Stimulated activated CD4-positive, alpha-beta T cell treated with anti-CD3 and anti-CD28 coated beads, Interleukin-12 subunit alpha, Interleukin-12 subunit beta, amount 100 ng/mL, for 4 hours (primary cell): ENCODE measurements around the gene MROH8.
"Not testable (repeated sequence)": the region's sequence is repeated elsewhere in the genome, so short reads cannot be mapped to it uniquely, and the experiment has no call there.

Experiments used
- DNase-seq: peaks from one replicate; pipeline ENCODE4 v3.0.0-alpha.2; 2020

The MROH8 gene

DNA sequence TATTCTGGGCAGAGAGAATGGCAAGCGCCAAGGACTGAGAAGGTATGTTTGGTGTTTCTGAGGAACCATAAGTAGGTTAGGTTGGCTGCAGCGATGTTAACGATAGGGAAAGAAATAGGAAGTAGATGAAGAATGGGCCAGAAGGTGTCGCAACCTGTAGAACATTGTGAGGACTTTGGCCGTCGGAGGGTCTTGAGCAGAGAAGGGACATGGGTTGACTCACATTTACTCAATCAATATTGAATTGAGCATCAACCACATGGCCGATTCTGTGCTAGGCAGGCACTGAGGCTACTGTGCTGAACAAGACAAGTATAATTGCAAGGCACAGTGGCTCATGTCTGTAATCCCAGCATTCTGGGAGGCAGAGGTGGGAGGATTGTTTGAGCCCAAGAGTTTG is 27.1 kb downstream of the MROH8 start:
- DNase-seq = no peak

DNA sequence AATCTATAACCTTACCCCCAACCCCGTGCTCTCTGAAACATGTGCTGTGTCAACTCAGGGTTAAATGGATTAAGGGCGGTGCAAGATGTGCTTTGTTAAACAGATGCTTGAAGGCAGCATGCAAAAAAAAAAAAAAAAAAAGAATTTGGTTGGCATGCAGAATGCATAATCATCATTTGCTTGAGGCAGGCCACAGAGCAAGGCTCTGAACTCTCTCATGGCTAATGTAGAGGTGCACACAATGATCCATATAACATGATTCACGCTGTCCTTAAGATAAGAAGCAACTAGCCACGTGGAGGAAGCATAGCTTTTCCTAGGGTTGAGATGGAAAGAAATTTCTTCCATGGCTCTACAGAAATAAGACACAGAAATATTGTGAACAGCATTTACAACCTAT is 27.8 kb downstream of the MROH8 start:
- no peak for DNase-seq

DNA sequence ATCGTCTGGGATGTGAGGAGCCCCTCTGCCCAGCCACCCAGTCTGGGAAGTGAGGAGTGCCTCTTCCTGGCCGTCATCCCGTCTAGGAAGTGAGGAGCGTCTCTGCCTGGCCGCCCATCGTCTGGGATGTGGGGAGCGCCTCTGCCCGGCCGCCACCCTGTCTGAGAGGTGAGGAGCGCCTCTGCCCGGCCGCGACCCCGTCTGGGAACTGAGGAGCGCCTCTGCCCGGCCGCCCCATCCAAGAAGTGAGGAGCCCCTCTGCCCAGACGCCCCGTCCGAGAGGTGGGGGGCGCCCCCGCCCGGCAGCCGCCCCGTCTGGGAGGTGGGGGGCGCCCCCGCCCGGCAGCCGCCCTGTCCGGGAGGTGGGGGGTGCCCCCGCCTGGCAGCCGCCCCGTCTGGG is 28.5 kb downstream of the MROH8 start:
- DNase-seq = not testable (repeated sequence)

DNA sequence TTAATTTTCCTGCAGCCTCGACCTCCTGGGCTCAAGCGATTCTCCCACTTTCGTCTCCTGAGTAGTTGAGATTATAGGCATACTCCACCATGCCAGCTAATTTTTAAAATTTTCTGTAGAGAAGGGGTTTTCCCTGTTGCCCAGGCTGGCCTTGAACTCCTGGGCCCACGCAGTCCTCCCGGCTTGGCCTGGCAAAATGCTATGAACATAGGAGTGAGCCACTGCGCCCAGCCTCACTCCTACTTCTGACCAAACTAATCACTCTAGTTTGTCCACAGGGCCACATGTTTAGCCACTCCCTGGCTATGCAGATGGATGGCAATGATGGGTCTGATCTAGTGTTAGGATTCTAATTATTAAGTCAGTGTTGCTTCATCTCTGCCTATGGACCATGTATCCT is 32.1 kb downstream of the MROH8 start:
- no peak for DNase-seq

DNA sequence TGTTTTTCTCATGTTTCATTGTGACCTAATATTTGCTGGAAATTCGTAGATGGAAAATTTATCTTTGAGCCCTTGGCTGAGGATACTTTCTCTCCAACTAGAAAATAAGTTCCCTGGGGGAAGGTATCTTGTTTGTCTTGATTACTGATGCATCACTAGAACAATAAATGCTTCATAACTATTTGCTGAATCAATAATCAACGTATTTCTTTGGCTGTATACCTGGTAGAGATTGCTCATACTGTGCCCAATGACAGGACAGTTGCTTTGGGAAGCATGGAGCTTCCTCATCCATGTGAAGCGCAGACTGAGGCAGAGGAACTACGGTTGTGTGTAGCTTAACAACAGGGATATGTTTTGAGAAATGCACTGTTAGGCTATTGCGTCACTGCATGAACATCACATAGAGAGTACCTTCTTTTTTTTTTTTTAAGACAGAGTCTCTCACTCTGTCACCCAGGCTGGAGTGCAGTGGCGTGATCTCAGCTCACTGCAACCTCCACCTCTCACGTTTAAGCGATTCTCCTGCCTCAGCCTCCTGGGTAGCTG is 34.4 kb downstream of the MROH8 start:
- DNase-seq = no peak

DNA sequence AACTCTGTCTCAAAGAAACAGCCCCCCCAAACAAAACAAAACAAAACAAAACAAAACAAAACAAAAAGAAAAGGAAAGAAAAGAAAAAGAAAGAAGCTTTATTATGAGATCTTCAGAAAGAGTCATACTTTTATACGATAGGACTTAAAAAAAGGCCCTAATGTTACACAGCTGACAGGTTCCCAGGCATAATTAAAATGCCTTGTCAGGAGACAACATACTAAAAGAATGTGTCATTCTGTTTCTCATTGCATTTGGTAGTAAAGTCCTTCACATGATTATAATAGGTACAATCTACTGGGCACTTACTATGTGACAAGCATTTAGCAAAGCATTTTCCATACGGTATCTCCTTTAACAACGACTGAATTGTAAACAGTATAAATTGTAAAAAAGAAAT is 36.6 kb downstream of the MROH8 start:
- no peak for DNase-seq

DNA sequence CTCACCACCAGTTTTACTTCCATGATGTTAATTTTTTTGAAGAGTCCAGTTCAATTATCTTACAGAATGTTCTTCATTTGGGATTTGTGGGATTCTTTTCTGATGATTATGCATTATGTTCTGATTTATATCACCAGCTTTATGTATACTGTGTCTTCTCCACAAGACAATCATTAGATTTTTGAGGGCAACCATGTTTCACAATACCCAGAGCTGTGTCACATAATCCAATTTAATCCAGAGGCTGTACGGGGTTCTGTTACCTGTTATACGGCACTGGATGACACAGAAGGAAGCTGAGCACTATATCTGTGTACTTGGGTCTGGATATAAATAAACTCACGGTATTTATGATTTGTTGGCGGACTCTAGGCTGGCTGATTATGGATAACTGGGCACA is 41.8 kb downstream of the MROH8 start:
- no peak for DNase-seq

DNA sequence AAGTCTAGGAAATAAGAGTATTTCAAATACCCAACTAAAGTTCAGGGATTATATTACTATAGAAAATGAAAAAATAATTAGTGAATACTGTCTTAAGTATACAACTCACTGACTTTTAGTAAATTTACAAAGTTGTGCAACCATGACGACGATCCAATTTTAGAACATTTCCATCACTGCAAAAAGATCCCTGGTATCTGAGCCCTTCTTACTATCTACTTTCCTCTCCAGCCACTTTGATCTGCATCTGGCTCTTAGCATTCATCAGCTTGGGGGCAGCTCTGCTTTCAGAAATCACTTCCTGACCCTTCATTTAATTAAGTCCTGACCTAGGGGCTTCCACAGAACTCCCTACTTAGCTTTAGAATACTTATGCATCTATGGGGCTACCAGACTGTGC is 45.4 kb downstream of the MROH8 start:
- DNase-seq = no peak

DNA sequence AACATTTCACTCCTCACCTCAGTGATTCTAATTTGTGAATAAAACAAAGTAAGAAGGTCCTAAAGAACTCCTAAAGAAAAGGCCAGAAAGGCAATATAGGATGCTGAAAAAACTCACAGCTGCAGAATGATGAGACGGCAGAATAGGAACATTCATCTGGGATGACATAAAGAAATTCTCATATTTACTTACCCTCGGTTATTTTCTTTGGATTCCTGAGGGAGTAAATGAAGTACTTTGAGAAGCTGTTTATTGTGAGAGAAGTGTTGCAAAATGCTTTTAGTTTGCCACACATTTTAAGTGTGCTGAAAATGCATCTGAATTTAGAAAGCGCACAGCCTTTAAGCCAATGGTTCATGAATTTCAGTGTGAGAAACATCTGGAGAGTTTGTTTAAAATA is 47.9 kb downstream of the MROH8 start:
- no peak for DNase-seq

DNA sequence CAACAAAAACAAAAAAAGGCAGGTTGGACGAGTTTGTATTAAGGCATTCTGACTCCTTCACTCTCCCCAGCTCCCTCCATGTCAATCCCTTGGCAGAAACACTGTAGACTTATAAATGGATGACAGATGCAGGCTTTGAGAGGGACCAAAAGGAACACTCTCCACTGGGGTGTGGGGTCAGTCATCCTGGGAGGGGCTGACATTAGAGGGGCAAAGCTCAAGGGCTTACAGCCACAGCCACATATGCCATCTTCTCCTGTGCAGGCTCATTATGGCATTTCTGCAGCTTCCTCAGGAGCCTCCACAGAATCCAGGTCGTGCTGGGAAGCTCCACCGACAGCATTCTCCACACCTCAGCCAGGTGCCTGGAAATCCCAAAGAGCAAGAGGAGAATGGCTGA is 50.5 kb downstream of the MROH8 start:
- no peak for DNase-seq

DNA sequence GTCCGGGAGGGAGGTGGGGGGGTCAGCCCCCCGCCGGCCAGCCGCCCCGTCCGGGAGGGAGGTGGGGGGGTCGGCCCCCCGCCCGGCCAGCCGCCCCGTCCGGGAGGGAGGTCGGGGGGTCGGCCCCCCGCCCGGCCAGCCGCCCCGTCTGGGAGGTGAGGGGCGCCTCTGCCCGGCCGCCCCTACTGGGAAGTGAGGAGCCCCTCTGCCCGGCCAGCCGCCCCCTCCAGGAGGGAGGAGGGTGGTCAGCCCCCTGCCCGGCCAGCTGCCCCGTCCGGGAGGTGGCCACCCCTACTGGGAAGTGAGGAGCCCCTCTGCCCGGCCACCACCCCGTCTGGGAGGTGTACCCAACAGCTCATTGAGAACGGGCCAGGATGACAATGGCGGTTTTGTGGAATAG is 53.1 kb downstream of the MROH8 start:
- not testable (repeated sequence) for DNase-seq

DNA sequence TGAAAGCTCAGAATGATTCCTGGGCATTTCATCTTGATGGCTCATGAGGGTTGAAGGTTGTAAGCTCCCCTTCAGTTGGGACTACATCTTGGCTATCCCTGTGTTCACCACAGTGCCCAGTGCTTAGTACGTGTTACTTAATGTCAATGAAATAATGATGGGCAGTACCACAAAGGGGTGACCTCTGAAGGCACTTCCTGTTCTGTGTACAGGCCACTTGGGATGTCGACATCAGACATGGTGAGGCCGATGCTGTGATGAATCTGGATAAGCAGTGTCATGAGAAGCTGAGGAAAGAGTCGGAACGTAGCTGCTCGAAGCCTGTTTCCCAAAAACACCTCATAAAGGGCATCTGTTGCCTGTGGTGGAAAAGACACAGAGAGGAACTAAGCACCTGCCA is 55.9 kb downstream of the MROH8 start:
- DNase-seq = no peak

DNA sequence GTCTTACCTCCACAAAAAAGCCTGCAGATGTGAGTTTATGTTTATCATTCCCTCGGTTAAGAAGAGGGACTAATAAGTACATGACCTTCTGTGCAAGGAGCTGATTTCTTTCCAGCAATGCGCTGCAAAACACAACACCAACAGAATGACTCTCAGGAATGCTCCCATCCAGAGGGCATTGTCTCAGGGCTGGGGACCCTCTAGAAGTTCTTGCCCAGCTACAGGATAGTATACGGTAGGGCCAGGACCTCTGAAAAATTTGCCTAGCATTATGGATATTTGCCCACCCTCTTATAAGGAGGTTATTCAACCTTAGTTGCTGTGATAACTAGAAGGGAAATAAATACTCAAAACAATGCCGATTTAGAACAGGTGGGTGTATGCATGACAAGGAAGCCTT is 58.9 kb downstream of the MROH8 start:
- DNase-seq = no peak

DNA sequence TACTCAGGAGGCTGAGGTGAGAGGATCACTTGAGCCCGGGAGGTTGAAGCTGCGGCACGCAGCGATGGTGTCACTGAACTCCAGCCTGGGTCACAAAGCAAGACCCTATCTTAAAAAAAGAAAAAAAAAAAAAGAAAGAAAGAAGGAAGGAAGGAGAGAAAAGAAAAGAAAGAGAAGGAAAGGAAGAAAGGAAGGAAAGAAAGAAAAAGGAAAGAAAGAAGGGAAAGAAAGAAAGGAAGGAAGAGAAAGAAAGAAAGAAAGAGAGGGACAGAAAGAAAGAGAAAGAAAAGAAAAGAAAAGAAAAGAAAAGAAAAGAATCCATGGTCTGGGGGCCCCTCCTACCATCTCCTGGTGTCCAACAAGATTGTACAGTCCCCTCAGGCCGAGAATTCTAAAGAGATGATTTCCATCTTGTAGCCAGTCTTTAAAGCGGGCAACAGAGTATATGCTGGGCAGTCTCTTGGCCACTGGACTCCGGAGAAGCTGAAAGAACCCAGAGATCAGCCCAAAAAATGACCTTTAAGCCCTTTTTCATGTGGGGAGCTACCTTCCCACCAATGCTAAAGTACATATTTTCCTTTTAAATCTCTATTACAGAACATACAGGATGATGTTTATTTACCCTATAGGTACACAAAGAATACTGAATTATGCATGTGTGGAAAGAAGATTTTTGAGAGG is 59.9 kb downstream of the MROH8 start:
- no peak for DNase-seq

DNA sequence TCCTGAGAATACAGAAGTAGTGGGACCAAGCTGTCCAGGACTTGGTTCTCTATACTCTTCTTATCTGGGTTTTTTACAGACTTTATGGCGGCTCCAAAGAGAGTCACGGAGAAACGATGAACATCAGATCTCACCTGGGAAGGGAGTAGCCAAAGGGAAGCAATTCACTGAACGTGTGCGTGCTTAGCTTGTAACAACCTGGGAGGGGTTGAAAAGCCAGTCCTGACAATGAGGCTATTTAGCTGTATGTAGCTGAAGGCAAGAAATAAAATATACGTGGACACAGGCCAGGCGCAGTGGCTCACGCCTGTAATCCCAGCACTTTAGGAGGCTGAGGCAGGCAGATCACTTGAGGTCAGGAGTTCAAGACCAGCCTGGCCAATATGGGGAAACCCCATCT is 65.3 kb downstream of the MROH8 start:
- DNase-seq = no peak

DNA sequence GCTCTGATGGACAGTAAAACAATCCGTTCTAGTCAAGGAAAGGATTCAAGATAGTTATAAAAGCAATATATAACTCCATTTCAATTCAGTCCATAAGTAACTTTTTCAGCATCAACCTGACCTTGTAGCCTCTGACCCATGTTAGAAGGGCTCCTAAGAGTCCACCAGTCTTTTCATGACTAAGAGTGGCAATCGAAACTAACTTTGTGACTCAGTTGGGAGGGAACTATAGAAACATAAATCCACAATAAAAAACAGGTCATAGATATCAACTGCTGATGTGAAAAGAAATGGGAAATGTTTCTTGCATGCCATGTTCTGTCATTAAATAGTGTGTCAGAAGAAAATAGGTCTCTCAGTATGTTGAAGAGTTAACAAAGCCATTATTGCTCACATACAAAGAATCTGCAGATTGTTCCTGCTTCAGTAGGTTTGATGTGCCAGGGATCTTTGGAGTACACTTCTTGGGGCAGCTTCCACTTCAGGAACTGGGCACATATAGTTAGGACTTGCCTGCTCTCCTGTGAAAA is 67.4 kb downstream of the MROH8 start:
- DNase-seq = no peak

DNA sequence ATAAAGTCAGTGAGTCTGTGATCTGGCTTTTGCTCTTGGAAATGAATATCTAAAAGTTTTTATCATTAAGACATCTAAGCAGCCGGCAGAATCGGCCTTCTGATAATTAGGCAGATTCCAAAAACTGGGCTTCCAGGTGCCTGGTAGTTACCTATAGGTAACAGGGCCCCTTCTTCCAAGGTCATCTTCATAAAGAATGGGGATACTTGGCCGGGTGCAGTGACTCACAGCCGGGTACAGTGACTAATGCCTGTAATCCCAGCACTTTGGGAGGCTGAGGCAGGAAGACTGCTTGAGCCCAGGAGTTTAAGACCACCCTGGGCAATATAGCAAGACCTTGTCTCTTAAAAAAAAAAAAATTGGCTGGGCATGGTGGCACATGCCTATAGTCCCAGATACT is 70.7 kb downstream of the MROH8 start:
- no peak for DNase-seq

DNA sequence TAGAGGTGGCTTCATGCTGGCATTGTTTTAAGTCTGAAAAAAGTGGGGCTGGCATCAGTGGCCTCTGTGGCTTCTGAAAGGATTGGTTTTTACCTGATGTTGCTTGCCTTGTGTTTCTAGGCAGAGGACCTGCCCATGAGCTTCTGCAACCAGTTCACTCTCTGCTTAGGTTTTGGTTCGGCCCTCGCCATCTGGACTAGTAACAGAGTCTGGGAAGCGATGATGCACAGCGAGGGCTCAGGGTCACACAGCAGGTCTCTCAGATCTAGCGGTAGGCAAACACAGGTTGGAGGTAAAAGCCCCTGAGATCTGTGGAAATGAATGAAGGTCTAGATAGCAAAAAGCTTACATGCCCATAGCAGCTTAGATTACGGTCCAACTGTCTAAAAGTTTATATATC is 76.8 kb downstream of the MROH8 start:
- no peak for DNase-seq

DNA sequence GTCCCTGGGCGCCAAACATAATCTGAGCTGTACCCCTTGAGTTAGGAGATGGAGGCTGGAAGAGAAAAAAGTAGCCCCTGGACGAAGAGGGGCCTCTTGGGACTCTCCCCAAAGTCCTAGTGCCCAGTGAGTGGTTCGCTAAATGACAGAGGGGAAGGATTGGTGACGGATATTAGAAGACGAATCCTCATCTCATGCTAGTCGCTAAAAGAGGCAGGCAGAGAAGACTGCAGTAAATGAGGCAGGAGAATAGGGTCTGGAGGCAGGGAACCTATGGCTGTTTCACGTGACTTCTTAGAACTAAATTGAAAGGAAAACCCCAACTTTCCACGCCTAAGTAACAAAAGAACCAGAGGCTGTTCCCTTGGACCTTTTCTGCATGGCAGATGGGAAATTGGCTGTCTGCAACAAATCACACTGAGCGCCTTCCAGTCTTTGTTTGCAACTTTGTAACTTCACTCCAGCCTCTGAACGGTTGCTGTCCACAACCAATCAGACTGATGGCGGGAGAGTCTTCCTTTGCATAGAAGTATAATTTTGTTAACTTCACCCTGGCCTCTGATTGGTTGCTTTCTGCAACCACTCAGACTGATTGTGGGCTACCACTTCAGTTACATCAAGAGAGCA is 82.8 kb downstream of the MROH8 start:
- no peak for DNase-seq

DNA sequence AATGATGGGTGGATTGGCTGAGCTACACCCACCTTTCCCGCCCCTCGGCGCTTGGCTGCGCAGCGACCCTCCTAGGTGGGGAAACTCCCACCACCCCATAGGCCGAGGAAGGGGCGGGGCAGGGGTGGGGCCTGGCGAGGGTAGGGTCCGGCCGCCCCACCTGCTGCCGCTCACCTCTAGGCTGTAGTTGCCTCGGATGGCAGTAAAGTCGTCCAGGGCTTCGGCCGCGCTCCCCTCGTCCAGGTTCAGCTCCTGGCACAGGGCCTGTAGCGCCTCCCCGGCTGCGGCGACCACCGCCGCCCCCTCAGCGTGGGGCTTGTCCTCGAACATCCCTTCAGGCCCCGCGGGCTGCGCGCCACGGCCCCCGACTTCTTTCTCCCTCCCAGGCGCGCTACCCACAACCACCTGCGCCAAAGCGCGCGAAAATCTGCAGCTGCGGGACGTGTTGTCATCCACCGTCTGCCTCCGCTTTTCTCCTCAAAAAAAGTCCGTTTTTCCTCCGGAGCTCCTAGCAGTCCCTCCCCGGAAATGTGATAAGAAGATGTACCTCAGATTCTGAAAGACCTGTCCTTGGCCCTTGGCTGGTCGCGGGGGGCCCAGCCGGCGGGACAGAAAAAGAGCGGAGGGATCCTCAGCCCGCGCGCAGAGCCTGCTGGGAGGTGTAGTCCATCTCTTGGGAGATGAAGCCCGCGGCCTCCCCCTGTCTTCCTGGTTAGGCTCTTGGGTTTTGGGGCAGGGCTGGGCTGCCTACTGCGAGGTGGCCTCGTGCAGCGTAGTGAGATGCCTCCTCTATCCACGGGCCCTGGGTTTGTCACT is 83.5 kb downstream of the MROH8 start, which contains the start of gene RBL1:
TSS of gene RBL1 (minus strand) at position 399 of the 816 bp plus-strand sequence. CDS start at position 330, 69 bp downstream.
- DNase-seq = peak; percentile 81

DNA sequence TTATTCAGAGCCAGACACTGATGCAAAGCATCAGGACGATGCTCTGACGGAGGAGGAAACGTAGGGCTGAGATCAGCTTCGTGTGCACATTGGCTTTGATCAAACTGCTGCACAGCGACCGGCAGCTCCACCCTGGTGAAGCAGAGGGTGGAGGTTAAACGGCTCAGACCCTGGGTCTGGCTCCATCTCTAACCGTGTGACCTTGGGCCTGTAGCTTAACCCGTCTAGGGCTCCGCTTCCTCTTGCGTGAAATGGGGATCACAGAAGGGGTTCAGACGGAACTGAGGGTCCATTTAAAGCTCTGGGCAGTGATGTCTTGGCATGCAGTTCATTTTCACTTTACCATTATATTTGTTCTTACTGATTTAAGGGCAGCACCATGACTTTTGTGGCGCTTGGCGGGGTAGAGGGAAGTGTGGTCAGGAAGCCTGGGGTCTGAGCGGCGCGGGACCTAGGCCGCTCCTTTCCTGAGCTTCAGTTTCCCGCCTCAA is 84.2 kb downstream of the MROH8 start:
- DNase-seq = peak; percentile 21

DNA sequence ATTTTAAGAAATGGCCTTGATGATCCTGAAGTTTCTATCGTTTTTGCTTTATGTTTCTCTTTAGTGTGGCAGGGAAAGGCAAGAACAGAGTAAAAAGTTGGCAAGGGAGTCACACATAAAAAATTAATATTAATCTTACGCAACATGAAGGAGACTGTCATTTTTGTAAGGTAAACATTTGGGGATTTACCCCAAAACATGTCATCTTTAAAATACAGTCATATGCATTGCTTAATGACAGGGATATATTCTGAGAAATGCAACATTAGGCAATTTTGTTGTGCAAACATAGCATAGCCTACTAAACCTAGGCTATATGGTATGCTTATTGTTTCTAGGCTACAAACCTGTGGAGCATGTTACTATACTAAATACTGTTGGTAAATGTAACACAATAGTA is 88.9 kb downstream of the MROH8 start:
- DNase-seq = no peak

DNA sequence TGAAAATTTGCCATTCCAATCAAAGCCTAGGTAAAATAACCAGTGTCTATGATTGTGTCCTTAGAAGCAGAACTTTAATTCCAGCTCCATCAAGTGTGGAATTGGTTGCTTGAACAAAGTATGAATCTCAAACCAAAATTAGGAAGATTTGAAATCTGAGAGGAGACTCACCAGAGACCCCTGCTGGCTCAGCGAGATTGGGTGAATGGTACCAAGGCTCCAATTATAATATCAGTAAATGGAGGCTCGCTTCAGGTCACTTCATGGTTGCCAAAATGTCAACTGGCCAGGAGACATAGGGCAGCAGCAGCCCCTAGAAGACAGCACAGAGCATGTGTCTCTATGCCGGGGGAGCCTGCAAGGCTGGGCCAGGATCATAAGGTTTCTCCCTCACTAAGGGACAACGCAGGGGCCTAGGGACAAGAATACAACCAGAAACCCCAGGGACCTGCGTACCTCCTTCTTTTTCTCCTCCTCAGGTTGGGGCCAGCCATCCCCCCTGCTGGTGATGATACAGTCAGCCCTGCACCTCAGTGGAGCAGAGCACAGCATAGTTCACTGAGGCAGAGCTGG is 97.5 kb downstream of the MROH8 start:
- peak; percentile 19 for DNase-seq
